SK-MEL-5 (cell line): Measurements from ENCODE around the gene HEXA. TPM values are rescaled to one million over a fixed set of nuclear protein-coding genes. Genes with fewer than 3 reads are reported as not detected.

Experiments
- DNase-seq: peaks from one replicate; pipeline ENCODE4 v3.0.0-alpha.2; 2016; ENCODE audit warnings: low read depth, low spot score
- in situ Hi-C: cut with HindIII; loops from 2 replicates; pipeline ENCODE4 v1.10.0; 2016; ENCODE audit warnings: low sequenced_read_pairs, high pct_unique_total_duplicates, low pct_unique_long_range_greater_than_20kb
- total RNA-seq: library from RNA; depleted of rRNA; stranded (reverse); fragments of >200 nt; shearing (Covaris generic); gene quantifications from 2 replicates; pipeline ENCODE4 v1.2.3, GENCODE V29; 2014; rRNA removed

The HEXA gene
- total RNA-seq, 1 experiment from 2014 or later: 164 TPM

DNA sequence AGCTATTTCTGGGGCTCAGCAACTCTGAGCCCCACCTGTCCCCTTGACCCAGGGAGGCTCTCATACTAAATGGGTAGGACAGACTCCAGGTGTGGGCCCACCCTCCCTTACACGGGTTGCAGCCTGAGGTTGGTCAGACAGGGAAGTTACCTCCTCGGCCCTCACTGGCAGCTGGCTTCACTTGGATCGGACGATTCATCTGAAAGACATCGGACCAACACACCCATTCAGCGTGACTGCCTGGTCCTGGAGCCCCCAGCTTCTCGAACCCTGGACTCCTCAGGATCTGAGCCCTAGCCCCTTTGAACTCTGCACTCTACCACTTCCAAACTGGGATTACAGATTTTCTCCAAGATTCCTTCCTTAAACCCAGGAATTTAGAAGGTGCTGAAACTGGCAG lies 71.2 kb downstream of the HEXA start:
- in situ Hi-C loops: no loop called here
- no peak for DNase-seq

DNA sequence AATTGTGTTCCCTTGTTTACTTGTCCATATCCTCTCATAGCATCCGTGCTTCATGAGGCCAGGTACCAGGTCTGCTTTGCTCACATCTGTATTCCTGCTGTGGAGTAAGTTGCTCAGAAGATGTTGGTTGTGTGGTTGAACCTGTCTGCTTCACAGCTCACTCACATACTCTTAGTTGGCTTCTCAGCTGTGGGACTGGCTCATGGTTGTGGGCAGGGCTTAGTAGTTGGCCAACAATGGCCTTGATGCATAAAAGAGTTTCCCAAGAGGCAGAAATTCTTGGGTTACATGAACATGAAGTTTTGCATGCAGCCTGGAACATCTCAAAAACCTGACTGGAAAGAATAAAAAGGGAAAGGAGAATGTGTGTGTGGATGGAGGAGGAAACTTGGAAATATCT lies 72.9 kb downstream of the HEXA start:
- no peak for DNase-seq
- in situ Hi-C loops: no loop called here

Other genes with a start within 250 kb of the HEXA start
- not detected in 2 replicates for gene GRAMD2A, start 178.2 kb downstream of the HEXA start, total RNA-seq
- 1,252 and 1,322 TPM in 2 replicates for gene PKM, start 144.8 kb downstream of the HEXA start, total RNA-seq
- gene PARP6, start 103.5 kb downstream of the HEXA start, total RNA-seq: 24.2 and 27.3 TPM in 2 replicates
- 0.24 TPM in 1 of 2 replicates, not detected in the other for gene CELF6, start 55.9 kb downstream of the HEXA start, total RNA-seq
- not detected in 2 replicates for gene TMEM202, start 22.3 kb upstream of the HEXA start, total RNA-seq
- 57.4 and 67.4 TPM in 2 replicates for gene ARIH1, start 98.3 kb upstream of the HEXA start, total RNA-seq